H54 (cell line): ENCODE data around the gene TCF12.
"Not testable (repeated sequence)": the region's sequence is repeated elsewhere in the genome, so short reads cannot be mapped to it uniquely, and the experiment has no call there.

Experiments used
- DNase-seq: peaks from one replicate; pipeline ENCODE4 v3.0.0; 2011; ENCODE audit warnings: low spot score, mixed read lengths; ENCODE audit not compliant: insufficient read length
- FAIRE-seq: peaks from 3 replicates; lab custom pipeline; 2011; peaks lifted over from hg19 to GRCh38; lab: Jason Lieb, UNC
- POLR2A ChIP-seq: IDR thresholded peaks from 2 replicates; pipeline ENCODE4 v1.6.1; 2011; ENCODE audit warnings: low read depth, mild to moderate bottlenecking, low read length

The TCF12 gene

DNA sequence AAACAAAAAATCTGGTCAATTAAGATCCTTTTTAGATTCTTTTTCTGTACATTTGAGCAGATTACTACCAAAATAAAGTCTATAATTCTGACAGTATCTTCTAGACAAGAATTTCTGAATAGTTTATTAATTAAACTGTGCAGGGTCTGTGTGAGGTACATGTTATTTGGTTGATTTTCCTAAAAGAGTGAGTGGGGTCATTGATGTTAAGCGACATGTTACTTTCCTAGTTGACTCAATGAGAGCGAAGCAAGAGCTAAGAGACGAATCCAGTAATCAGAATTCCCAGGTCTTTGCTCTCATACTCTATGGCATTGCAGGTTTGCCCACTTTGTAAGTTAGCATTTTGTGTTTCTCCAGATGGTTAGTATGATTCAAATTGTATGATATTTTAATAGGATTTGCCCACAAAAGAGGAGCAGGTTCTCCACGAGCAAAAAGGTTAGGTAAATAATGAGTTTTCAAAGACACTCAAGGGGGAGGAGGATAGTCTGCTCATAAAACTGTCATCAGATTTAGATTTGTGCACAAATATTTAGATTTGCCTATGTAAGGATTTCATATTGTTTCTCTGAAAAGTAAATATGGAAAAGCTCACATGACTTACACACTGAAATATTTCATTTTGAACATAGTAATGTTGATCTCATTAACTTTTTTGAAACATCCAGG lies 240.7 kb downstream of the TCF12 start:
- TF ChIP-seq POLR2A: no peak
- DNase-seq: no peak
- no peak for FAIRE-seq

DNA sequence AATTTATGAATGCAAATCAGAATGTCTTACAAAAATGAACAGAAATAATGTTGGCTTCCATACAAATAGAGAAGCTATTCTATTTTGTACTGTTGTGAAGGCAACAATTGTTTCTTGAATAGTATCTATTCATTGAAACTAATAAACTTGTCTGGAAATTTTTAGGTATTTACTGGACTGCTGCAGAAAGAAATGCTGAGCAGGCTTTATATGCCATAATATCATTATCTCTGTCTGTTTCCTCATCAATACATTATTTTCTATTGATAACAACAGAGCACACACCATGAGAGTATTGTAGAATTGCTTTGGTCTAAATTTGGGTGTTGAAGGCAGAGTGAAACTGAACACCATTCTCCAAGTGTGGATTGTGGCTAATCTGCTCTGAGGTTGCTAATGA lies 241.3 kb downstream of the TCF12 start:
- no peak for FAIRE-seq
- no peak for DNase-seq
- no peak for TF ChIP-seq POLR2A

DNA sequence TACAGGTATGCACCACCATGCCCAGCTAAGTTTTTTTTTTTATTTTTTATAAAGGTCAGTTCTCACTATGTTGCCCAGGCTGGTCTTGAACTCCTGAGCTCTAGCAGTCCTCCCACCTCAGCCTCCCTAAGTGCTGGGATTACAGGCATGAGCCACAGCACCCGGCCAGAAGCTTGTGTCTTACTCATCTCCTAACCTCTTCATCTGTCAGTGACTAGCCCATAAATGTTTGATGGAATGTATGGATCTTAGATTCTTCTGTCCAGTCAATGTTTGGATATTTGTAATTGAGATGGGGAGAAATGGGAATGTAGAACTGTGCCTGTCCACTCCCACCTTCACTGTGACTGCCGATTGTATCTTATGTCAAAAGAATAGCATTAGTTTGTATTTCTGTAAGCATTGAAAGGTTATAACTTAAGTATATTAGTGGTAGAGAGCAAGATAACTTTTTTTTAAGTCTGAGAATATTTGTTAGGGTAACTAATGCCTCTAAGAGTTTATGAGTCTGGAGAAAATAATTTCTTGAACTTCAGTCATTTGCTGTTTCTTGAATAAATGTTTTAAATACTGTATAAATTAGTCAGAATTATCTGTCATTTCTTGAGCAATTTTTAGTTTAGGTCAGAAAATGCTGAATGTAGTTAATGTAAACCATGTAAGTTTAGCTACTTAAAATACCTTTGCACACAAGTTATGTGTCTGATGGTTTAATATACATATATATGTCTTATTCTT lies 242.5 kb downstream of the TCF12 start:
- FAIRE-seq: no peak
- peak; percentile 5 for DNase-seq
- TF ChIP-seq POLR2A: no peak

DNA sequence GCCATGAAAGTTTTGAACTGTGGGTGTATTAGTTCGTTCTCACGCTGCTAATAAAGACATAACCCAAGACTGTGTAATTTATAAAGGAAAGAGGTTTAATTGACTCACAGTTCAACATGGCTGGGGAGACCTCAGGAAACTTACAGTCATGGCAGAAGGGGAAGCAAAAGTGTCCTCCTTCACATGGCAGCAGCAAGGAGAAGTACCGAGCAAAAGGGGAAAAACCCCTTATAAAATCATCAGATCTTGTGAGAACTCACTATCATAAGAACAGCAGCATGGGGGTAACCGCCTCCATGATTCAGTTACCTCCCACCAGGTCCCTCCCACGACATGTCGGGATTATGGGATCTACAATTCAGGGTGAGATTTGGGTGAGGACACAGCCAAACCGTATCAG lies 245.8 kb downstream of the TCF12 start:
- FAIRE-seq, DNase-seq: not testable (repeated sequence)

DNA sequence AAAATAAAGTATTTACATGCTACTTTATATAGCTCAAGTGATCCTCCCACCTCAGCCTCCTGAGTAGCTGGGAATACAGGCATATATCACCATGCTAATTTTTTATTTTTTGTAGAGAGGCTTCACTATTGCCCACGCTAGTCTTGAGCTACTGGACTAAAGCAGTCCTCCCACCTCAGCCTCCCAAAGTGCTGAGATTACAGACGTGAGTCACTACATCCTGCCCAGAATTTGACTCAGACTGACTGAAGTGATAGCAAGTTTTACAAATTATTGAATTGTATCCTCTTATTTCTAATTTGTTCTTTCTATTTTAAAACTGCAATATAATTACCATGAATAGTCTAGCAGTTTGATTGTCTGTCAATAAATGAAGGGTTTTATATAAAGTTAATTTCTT lies 247.5 kb downstream of the TCF12 start:
- TF ChIP-seq POLR2A: no peak
- FAIRE-seq: no peak
- no peak for DNase-seq

DNA sequence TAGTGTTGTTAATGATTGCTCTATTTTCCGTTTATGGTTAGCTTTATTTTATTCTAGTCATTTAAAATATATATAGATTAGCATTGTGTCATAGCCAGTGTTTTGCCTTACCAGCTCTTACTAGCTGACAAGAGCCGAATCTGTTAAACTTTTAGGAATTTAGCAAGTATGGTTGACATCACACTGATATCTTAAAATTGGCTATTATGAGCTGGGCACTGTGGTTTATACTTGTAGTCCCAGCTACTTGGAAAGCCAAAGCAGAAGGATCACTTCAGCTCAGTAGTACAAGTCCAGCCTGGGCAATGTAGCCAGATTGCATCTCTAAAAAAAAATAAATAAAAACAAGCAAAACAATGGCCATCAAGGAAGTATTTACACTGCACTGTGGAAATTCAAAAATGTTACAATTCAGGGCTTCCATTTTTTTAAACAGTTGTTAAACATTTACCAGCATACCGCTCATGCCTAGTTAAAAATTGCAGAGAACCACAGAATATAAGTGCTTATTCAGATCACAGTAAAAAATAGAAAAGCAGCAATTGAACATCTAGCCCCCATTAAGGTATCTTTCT lies 249.5 kb downstream of the TCF12 start:
- no peak for DNase-seq
- no peak for FAIRE-seq
- TF ChIP-seq POLR2A: no peak

DNA sequence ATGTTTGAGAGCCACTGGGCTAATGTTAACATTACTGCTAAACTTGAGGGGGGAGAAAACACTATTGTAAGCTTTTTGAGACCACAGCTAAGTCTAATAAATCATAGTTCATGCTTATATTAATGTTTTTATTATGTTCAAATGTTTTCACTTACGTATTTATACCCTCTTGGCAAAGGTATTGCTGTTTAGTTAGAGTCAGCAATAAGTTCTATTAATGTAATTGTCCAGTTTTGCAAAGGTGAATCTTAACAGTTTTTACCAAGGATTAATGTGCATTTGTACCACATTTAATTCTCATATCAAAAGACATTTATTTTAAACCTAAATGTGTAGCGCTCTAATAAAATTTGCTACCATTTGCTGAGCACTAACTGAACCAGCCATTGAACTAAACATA lies 251.2 kb downstream of the TCF12 start:
- FAIRE-seq (no peak), DNase-seq (no peak)
- no peak for TF ChIP-seq POLR2A

DNA sequence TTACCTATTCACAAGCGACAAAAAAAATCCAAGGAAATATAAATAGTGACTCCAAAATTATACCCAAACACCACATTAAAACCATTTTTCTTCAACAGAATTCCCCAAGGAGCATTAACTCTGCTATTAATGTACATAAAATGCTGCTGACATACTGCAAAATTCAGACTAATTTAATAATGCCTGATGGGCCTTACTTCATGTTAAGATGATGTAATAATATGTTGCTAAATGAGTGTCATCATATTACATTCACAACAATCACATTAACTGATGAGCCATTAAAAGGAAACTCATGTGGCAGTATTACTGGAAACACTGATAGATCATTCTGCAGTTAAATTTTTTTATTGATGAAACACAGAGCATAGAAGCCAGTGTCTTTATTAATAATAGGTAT lies 253.0 kb downstream of the TCF12 start:
- TF ChIP-seq POLR2A: no peak
- no peak for FAIRE-seq
- no peak for DNase-seq

DNA sequence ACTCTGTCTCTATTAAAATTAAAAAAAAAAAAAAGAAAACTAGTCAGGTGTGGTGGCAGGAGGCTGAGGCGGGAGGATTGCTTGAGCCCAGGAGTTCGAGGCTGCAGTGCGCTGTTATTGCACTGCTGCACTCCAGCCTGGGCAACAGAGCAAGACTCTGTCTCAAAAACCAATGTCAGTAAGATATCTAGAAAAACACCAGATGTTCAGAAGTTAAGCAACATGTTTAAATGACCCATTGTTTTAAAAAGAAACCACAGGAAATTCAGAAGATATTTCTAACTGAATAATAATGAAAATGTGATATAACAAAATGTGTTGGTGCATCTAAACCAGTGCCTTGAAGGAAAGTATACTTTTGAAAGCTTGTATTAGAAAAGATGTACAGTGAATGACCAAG lies 254.5 kb downstream of the TCF12 start:
- no peak for FAIRE-seq
- DNase-seq: no peak
- TF ChIP-seq POLR2A: no peak

DNA sequence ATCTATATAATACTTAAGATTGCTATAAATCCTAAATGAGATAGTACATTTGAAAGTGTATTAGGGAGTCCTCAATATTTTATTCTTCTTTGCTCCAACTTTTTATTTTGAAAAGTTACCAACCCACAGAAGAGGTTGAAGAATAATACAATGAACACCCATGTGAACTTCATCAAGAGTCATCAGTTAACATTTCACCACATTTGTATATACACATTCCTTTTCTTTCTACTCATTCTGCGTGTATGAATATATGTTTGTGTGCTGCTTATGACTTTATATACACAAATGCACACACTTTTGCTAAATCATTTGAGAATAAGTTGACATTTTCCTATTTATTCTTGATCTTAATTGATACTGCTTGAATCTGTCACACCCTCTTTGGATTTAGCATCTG lies 264.6 kb downstream of the TCF12 start:
- TF ChIP-seq POLR2A: no peak
- no peak for DNase-seq
- no peak for FAIRE-seq

DNA sequence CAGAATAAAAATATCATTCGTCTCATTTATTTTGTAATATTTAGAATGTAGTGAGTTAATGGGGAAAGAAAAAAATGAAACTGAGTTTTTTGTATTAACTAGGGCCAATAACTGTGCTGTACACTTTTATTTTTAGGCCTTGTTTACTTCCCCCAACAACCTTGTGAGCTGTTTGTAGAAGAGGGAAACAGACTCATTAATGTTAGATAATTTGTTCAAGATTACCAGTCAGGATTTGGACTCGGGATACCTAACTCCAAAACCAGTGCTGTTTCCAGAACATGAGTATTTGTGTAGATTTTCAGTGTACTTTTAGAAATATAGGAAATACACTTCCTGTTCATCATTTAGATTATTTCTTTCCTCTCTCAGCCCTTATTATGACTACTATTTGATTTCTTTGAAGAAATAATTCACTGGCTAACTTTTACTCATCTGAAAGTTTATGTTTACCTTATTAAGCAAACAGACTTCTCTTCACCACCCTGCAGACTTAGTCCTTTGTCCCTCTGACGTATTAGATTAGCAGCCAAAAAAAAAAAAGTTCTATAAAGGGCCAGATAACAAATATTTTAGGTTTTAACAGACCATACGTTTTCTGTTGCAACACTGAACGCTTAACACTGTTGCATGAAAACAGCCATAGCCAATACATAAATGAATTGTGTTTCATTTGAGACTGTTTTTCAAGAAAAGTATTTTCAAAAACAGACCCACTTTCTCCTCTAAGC lies 265.3 kb downstream of the TCF12 start:
- no peak for DNase-seq
- no peak for TF ChIP-seq POLR2A
- FAIRE-seq: no peak

DNA sequence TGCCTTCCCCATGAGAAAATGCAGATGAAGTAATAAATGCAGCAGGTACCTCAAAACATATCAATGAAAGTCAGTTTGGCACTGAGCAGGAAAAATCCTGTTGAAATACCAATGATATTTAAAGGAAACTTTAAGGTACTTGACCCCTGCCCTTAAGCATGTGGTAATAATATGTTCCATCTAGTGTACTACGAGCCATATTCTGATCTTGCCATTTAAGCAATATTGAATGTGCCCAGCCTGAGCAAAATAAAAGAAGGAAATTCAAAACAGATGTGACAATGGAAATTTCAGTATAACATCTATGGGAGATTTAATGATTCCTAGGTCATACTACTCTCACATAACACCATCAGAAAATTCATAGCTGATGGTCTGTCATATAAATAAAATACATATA lies 266.1 kb downstream of the TCF12 start:
- DNase-seq: no peak
- no peak for TF ChIP-seq POLR2A
- no peak for FAIRE-seq

DNA sequence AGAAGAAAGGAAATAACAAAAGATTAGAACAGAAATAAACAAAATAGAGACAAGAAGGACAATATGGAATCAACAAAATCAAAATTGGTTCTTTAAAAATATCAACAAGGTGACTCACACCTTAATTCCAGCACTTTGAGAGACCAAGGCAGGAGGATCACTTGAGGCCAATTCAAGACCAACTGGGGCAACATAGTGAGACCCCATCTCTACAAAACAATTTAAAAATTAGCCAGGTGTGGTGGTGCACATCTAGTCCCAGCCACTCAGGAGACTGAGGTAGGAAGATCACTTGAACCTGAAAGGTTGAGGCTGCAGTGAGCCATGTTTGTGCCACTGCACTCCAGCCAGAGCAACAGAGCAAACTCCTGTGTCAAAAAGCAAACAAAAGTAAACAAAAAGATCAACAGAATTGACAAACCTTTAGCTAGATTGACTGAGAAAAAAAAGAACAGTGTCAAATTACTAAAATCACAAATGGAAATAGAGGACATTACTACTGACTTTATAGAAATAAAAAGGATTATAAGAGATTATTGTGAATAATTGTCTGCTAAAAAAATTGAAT lies 267.1 kb downstream of the TCF12 start:
- DNase-seq (no peak), FAIRE-seq (no peak)
- no peak for TF ChIP-seq POLR2A

DNA sequence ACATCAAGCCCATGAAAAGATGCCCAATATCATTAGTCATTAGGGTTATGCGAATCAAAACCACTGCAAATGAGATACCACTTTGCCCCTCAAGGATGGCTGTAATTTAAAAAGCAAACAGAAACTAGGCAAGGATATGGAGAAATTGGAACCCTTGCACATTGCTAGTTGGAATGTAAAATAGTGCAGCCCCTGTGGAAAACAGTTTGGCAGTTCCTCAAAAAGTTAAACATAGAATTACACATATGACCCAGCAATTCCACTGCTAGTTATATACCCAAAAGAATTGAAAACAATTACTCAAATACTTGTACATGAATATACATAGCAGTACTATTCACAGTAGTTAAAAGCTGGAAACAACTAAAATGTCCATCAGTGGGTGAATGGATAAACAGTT lies 271.0 kb downstream of the TCF12 start:
- DNase-seq (no peak), FAIRE-seq (no peak)
- no peak for TF ChIP-seq POLR2A
